ENCODE data around the gene RASGEF1C. TPM values are rescaled to one million over a fixed set of nuclear protein-coding genes. Genes with fewer than 3 reads are reported as not detected.
A peak's percentile ranks its signal among the peaks of the same experiment; 100 is the strongest.

The RASGEF1C gene
- total and polyA plus RNA-seq, 10 donors, result 0.06 to 1.1 (median 0.21) TPM; not detected in 6

DNA sequence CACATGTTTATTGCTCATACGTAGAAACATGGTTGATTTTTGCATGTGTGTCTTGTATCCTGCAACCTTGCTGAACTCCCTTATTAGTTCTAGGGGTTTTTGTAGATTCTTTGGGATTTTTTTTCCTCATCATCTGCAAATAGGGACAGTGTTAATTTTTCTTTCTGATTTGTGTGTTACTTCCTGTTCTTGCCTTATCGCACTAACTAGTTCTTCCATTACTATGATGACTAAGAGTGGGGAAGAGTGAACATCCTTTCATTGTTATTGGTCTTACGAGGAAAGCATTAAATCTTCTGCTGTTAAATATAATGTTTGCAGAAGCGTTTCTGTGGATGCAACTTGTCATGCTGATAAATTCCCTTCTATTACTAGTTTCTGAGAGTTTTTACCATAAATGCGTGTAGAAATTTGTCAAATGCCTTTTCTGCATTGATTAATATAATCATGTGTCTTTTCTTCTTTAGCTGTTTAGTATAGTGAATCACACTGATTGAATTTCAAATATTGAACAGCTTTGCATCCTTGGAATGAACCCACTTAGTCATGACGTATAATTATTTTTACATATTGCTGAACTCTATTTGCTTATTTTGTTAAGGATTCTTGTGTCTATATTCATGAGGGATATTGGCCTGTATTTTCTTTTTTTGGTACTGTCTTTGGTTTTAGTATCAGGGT lies 105.4 kb downstream of the RASGEF1C start:
- WGBS, 5 donors, result 73 to 79% (median 76%) methylated on average over 6 of the region's 6 CpGs
- DNase-seq, result no peak
- intact Hi-C loops (cut with DNase I; ENCODE audit: low total_unique reads), result no loop called here
- Histone ChIP-seq H3K27ac (no peak overlapping the region), H3K36me3 (no peaks in the 10 kb centered on the region), H3K27me3 (replicated peaks in 1 of 7) (peaks cover 0 to 10% (median 0%) of the 10 kb centered on the region in 7 donors), H3K9me3 (peaks cover 10 to 34% (median 27%) of the 10 kb centered on the region in 8 donors), H3K4me3 (no peak overlapping the region), H3K4me1 (no peaks in the 10 kb centered on the region)
- TF ChIP-seq POLR2A (IDR thresholded peaks at IDR 0.05) (no peak), POLR2AphosphoS5 (IDR thresholded peaks at IDR 0.05) (no peak)
- TF ChIP-seq, protein P1, sequence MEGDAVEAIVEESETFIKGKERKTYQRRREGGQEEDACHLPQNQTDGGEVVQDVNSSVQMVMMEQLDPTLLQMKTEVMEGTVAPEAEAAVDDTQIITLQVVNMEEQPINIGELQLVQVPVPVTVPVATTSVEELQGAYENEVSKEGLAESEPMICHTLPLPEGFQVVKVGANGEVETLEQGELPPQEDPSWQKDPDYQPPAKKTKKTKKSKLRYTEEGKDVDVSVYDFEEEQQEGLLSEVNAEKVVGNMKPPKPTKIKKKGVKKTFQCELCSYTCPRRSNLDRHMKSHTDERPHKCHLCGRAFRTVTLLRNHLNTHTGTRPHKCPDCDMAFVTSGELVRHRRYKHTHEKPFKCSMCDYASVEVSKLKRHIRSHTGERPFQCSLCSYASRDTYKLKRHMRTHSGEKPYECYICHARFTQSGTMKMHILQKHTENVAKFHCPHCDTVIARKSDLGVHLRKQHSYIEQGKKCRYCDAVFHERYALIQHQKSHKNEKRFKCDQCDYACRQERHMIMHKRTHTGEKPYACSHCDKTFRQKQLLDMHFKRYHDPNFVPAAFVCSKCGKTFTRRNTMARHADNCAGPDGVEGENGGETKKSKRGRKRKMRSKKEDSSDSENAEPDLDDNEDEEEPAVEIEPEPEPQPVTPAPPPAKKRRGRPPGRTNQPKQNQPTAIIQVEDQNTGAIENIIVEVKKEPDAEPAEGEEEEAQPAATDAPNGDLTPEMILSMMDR (IDR thresholded peaks at IDR 0.05 in 8 of 11, conservative IDR thresholded peaks at IDR 0.05 in 3 of 11), result no peak

DNA sequence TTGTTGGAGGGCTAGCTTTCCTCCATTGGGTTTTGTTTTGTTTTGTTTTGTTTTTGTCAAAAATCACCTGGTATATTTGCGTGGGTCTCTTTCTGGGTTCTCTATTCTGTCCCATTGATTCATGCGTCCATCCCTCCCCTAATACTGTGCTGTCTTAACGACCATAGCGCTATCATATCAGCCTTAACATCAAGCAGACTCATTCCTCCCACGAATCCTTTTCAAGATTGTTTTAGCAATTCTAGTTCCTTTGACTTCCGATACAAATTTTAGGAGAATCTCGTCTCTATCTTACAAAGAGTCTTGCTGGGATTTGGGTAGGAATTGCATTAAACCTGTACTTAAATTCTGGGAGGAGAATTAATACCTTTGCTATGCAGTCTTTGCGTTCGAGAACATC lies 106.4 kb downstream of the RASGEF1C start:
- Histone ChIP-seq H3K4me1 (no peaks in the 10 kb centered on the region), H3K27me3 (replicated peaks in 1 of 7) (peaks cover 0 to 10% (median 0%) of the 10 kb centered on the region in 7 donors), H3K4me3 (no peak overlapping the region), H3K36me3 (no peaks in the 10 kb centered on the region), H3K9me3 (peaks cover 8 to 24% (median 18%) of the 10 kb centered on the region in 8 donors), H3K27ac (no peak overlapping the region)
- 83 to 89% (median 87%) methylated on average over 9 of the region's 9 CpGs for WGBS, 5 donors
- TF ChIP-seq, protein P1 (IDR thresholded peaks at IDR 0.05 in 8 of 11, conservative IDR thresholded peaks at IDR 0.05 in 3 of 11), result no peak
- no peak for DNase-seq
- intact Hi-C loops (cut with DNase I; ENCODE audit: low total_unique reads), result no loop called here

DNA sequence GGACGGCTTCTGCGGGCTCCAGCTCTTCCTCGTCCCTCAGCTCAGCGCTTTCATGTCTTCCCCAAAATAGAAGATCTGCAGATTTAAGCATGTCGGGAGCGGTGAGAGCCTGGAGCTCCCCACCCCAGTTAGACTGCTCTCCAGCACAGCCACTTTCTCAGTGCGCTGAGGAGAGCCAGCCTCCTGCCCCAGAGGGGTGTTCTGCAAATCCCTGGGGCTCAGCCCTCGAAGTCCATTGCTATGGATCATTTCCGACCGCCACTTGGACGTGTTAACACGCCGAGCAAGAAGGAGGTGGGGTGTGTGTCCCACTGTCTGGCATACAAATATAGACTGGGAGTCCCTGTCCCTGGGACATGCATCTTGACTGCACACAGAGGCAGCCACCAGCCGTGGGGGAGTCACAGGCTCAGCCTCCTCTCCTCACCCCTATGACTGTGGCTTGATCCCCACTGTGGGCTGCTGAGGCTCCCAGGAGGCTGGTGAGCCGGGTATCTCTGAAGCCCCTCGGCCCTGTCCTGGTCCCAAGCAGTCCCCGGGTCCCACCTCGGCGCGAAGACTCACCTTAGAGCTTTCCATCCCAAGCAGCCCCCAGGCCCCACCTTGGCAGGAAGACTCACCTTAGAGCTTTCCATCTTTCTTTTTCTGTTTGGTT lies 107.4 kb downstream of the RASGEF1C start:
- Histone ChIP-seq H3K36me3 (no peaks in the 10 kb centered on the region), H3K27me3 (replicated peaks in 1 of 7) (peaks cover 0 to 10% (median 0%) of the 10 kb centered on the region in 7 donors), H3K27ac (no peak overlapping the region), H3K4me1 (no peaks in the 10 kb centered on the region), H3K9me3 (peaks cover 0 to 13% (median 8%) of the 10 kb centered on the region in 8 donors), H3K4me3 (no peak overlapping the region)
- peak; percentile 62 for DNase-seq
- no peak for TF ChIP-seq POLR2A (IDR thresholded peaks at IDR 0.05)
- TF ChIP-seq POLR2AphosphoS5 (IDR thresholded peaks at IDR 0.05), result no peak
- TF ChIP-seq, protein P1 (IDR thresholded peaks at IDR 0.05 in 8 of 11, conservative IDR thresholded peaks at IDR 0.05 in 3 of 11), result no peak
- WGBS, 5 donors, result 80 to 95% (median 92%) methylated on average over 11 to 20 of the region's 20 CpGs
- intact Hi-C loops (cut with DNase I; ENCODE audit: low total_unique reads), result no loop called here
